ENCODE data around the gene COPS6. TPM values are rescaled to one million over a fixed set of nuclear protein-coding genes. Genes with fewer than 3 reads are reported as not detected.

COPS6 gene
- total and polyA plus RNA-seq, 10 donors = 47.0 to 89.6 (median 76.3) TPM

DNA sequence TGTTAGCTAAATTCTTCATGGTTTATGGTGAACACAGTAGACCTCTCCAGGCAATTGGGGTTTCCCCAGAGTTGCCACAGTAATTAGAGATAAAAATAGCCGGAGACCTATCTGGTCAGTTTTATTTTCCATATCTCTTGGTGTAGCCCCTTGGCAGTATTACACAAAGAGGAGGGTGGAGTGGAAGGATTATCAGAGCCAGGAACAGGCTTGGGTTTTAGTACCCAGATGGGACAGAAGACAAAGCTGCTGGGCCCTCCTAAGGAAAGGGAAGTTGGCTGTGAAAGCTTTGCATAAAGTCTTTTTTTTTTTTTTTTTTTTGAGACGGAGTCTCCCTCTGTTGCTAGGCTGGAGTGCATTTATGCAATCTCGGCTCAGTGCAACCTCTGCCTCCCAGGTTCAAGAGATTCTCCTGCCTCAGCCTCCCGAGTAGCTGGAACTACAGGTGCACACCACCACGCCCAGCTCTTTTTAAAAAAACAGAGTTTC lies 29.5 kb upstream of the COPS6 start:
- intact Hi-C loops (cut with DNase I; ENCODE audit: low total_unique reads) = no loop called here
- Histone ChIP-seq H3K4me3 (no peak overlapping the region), H3K36me3 (peaks cover 4 to 82% (median 40%) of the 10 kb centered on the region in 6 donors), H3K9me3 (no peaks in the 10 kb centered on the region), H3K27me3 (replicated peaks in 1 of 7) (no peaks in the 10 kb centered on the region), H3K4me1 (peaks cover 0 to 7% (median 0%) of the 10 kb centered on the region in 6 donors), H3K27ac (no peak overlapping the region)
- TF ChIP-seq, protein P1, sequence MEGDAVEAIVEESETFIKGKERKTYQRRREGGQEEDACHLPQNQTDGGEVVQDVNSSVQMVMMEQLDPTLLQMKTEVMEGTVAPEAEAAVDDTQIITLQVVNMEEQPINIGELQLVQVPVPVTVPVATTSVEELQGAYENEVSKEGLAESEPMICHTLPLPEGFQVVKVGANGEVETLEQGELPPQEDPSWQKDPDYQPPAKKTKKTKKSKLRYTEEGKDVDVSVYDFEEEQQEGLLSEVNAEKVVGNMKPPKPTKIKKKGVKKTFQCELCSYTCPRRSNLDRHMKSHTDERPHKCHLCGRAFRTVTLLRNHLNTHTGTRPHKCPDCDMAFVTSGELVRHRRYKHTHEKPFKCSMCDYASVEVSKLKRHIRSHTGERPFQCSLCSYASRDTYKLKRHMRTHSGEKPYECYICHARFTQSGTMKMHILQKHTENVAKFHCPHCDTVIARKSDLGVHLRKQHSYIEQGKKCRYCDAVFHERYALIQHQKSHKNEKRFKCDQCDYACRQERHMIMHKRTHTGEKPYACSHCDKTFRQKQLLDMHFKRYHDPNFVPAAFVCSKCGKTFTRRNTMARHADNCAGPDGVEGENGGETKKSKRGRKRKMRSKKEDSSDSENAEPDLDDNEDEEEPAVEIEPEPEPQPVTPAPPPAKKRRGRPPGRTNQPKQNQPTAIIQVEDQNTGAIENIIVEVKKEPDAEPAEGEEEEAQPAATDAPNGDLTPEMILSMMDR (IDR thresholded peaks at IDR 0.05 in 8 of 11, conservative IDR thresholded peaks at IDR 0.05 in 3 of 11) = no peak
- TF ChIP-seq POLR2AphosphoS5 (IDR thresholded peaks at IDR 0.05) = no peak
- no peak for TF ChIP-seq POLR2A (IDR thresholded peaks at IDR 0.05)
- no peak for DNase-seq
- 74 to 88% (median 81%) methylated on average over 5 of the region's 5 CpGs for WGBS, 5 donors

DNA sequence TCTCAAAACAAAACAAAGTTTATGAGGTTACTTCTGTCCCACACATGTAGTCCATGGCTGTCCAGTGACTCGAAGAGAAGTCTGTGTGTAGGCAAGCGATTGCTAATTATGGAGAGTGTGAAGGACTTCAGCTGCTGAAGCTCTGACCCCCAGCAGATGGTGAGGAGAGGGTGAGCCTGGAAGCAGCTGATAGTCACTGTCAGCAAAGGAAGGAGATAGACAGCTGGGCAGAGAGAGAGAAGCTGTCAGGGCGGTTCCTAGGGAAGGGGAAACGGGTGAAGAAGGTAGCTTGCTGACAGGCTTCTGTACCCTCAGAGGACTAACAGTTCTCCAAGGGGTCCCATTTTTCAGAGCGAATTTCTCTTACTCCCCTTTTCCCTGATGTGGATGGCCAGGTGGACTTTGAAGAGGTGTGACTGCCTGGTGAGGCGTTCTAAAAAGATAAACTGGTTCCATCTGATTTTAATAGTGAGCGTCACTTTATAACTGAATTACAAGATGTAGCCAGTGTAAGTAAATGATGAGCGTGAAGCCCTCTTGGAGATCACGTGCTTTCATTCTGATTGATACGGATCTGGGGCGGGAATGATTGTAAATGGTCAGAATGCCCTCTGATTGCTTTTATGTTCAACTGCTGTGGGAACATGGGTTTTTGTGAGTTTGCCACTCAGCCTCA lies 27.1 kb upstream of the COPS6 start:
- intact Hi-C loops (cut with DNase I; ENCODE audit: low total_unique reads) = no loop called here

DNA sequence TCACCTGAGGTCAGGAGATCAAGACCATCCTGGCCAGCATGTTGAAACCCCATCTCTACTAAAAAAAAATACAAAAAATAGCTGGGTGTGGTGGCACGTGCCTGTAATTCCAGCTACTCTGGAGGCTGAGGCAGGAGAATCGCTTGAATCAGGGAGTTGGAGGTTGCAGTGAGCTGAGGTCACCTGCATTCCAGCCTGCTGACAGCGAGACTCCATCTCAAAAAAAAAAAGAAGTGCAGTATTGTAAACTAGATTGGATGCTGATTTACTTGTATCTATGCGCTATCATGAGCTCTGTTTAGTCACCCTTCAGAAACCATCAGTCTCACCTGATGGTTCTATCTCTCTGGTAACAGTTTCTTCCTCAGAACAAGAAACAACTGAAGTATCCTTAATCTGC lies 25.4 kb upstream of the COPS6 start:
- peaks cover 2 to 100% (median 31%) of the 10 kb centered on the region in 6 donors for H3K36me3 ChIP-seq
- 89 to 96% (median 91%) methylated on average over 4 of the region's 4 CpGs for WGBS, 5 donors
- no peaks in the 10 kb centered on the region for H3K9me3 ChIP-seq
- no peak overlapping the region for H3K27ac ChIP-seq
- no peaks in the 10 kb centered on the region for H3K27me3 ChIP-seq (replicated peaks in 1 of 7)
- intact Hi-C loops (cut with DNase I; ENCODE audit: low total_unique reads) = no loop called here
- TF ChIP-seq, protein P1 (IDR thresholded peaks at IDR 0.05 in 8 of 11, conservative IDR thresholded peaks at IDR 0.05 in 3 of 11) = no peak
- TF ChIP-seq POLR2A (IDR thresholded peaks at IDR 0.05) = no peak
- H3K4me3 ChIP-seq = no peak overlapping the region
- no peak for DNase-seq
- H3K4me1 ChIP-seq = peaks cover 0 to 10% (median 0%) of the 10 kb centered on the region in 6 donors

More for the DNA sequence above, 27.1 kb upstream of the COPS6 start:
- TF ChIP-seq POLR2AphosphoS5 (IDR thresholded peaks at IDR 0.05) (no peak), POLR2A (IDR thresholded peaks at IDR 0.05) (no peak)
- TF ChIP-seq, protein P1 (IDR thresholded peaks at IDR 0.05 in 8 of 11, conservative IDR thresholded peaks at IDR 0.05 in 3 of 11) = no peak
- Histone ChIP-seq H3K9me3 (no peaks in the 10 kb centered on the region), H3K4me1 (peaks cover 0 to 10% (median 0%) of the 10 kb centered on the region in 6 donors), H3K4me3 (no peak overlapping the region), H3K27me3 (replicated peaks in 1 of 7) (no peaks in the 10 kb centered on the region), H3K27ac (no peak overlapping the region), H3K36me3 (peaks cover 4 to 100% (median 45%) of the 10 kb centered on the region in 6 donors)
- 95 to 98% (median 97%) methylated on average over 11 of the region's 11 CpGs for WGBS, 5 donors
- no peak for DNase-seq

DNA sequence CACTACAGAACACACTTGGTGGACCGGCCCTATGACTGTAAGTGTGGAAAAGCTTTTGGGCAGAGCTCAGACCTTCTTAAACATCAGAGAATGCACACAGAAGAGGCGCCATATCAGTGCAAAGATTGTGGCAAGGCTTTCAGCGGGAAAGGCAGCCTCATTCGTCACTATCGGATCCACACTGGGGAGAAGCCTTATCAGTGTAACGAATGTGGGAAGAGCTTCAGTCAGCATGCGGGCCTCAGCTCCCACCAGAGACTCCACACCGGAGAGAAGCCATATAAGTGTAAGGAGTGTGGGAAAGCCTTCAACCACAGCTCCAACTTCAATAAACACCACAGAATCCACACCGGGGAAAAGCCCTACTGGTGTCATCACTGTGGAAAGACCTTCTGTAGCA lies 24.6 kb upstream of the COPS6 start:
- Histone ChIP-seq H3K4me3 (no peak overlapping the region), H3K4me1 (peaks cover 0 to 10% (median 0%) of the 10 kb centered on the region in 6 donors), H3K36me3 (peaks cover 2 to 100% (median 33%) of the 10 kb centered on the region in 6 donors), H3K27me3 (replicated peaks in 1 of 7) (no peaks in the 10 kb centered on the region), H3K27ac (no peak overlapping the region), H3K9me3 (peaks cover 0 to 1% (median 0%) of the 10 kb centered on the region in 8 donors)
- TF ChIP-seq POLR2AphosphoS5 (IDR thresholded peaks at IDR 0.05) (no peak), POLR2A (IDR thresholded peaks at IDR 0.05) (no peak)
- TF ChIP-seq, protein P1 (IDR thresholded peaks at IDR 0.05 in 8 of 11, conservative IDR thresholded peaks at IDR 0.05 in 3 of 11) = no peak
- intact Hi-C loops (cut with DNase I; ENCODE audit: low total_unique reads) = no loop called here
- WGBS, 5 donors = 88 to 96% (median 94%) methylated on average over 9 of the region's 9 CpGs
- no peak for DNase-seq
